Measurements from ENCODE around the gene TCEAL5.
"Not testable (repeated sequence)": the region's sequence is repeated elsewhere in the genome, so short reads cannot be mapped to it uniquely, and the experiment has no call there.

TCEAL5 gene

DNA sequence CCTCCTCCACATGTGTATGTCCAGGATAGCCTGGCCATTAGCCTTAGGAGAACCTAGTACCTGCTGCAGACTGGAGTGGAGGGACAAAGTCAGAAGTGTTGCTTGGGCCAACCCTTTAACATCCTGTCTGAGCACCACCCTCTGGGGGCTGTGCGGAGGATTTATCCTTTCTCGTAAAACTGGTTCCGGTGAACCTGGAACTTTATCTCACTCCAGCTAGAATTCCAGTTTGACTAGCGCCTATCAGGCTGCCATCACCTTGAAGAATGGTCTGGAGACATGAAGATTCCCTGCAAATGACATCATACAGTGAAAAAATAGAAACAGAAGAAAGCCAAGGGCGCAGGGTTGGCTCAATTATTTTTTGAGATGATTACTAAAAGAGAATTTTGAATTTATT, 25.6 kb downstream of the TCEAL5 start:
- TF ChIP-seq, protein P1, sequence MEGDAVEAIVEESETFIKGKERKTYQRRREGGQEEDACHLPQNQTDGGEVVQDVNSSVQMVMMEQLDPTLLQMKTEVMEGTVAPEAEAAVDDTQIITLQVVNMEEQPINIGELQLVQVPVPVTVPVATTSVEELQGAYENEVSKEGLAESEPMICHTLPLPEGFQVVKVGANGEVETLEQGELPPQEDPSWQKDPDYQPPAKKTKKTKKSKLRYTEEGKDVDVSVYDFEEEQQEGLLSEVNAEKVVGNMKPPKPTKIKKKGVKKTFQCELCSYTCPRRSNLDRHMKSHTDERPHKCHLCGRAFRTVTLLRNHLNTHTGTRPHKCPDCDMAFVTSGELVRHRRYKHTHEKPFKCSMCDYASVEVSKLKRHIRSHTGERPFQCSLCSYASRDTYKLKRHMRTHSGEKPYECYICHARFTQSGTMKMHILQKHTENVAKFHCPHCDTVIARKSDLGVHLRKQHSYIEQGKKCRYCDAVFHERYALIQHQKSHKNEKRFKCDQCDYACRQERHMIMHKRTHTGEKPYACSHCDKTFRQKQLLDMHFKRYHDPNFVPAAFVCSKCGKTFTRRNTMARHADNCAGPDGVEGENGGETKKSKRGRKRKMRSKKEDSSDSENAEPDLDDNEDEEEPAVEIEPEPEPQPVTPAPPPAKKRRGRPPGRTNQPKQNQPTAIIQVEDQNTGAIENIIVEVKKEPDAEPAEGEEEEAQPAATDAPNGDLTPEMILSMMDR (IDR thresholded peaks at IDR 0.05; ENCODE audit: poor library complexity, severe bottlenecking) = no peak
- H3K27ac ChIP-seq (ENCODE audit: poor library complexity, severe bottlenecking) = no peak overlapping the region
- ATAC-seq (ENCODE audit: low read depth) (0 out of 3 replicates have a peak, but pooled peaks have one; percentile 5), DNase-seq (ENCODE audit: low spot score) (no peak)
- no peaks in the 10 kb centered on the region for H3K27me3 ChIP-seq (ENCODE audit: insufficient read depth, poor library complexity, severe bottlenecking)
- H3K9me3 ChIP-seq (ENCODE audit: severe bottlenecking) = no peaks in the 10 kb centered on the region
- H3K4me3 ChIP-seq (ENCODE audit: severe bottlenecking) = no peak overlapping the region
- peaks cover 3% of the 10 kb centered on the region for H3K4me1 ChIP-seq (ENCODE audit: insufficient read depth, poor library complexity, severe bottlenecking)
- H3K36me3 ChIP-seq (ENCODE audit: low read depth) = peaks cover 11% of the 10 kb centered on the region

DNA sequence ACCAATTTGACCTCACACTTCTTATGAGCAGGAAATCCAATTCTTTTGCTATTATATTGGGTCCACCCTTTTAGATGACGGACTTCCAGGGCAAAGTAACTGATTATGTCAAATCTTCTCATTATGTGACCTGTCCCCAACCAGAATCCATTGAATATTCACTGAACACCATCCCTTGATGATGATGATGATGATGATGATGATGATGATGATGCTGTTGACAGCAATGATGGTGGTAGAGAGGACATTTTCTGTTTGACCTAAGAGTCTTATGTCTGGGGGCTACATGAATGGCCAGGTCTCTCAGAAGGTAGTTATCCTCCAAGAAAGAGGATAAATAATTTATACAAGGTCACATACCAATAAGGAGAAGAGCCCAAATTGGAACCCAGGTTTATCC, 26.7 kb downstream of the TCEAL5 start:
- Histone ChIP-seq H3K4me3 (ENCODE audit: severe bottlenecking) (no peak overlapping the region), H3K27me3 (ENCODE audit: insufficient read depth, poor library complexity, severe bottlenecking) (no peaks in the 10 kb centered on the region), H3K9me3 (ENCODE audit: severe bottlenecking) (no peaks in the 10 kb centered on the region), H3K4me1 (ENCODE audit: insufficient read depth, poor library complexity, severe bottlenecking) (no peaks in the 10 kb centered on the region), H3K27ac (ENCODE audit: poor library complexity, severe bottlenecking) (no peak overlapping the region), H3K36me3 (ENCODE audit: low read depth) (peaks cover 11% of the 10 kb centered on the region)
- TF ChIP-seq, protein P1 (IDR thresholded peaks at IDR 0.05; ENCODE audit: poor library complexity, severe bottlenecking) = no peak
- DNase-seq (ENCODE audit: low spot score) = no peak
- no peak for ATAC-seq (ENCODE audit: low read depth)

DNA sequence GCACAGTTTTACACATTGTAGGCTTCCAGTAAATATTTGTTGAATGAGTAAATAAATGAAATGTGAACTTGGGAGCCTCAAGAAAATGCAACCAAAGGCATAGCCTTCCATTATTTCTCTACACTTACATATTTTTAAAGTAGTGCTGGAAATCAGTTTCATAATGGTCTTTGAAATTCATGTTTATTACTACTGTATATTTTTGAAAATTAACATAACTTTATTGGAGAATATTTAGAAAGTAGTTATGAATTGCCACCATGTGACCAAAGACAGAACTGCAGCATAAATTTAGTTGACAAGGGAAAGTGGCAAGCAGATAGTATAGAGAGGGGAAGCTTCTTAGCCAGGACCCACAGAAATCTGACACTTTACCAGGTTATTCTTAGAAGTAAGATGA, 28.0 kb downstream of the TCEAL5 start:
- no peaks in the 10 kb centered on the region for H3K4me1 ChIP-seq (ENCODE audit: insufficient read depth, poor library complexity, severe bottlenecking)
- ATAC-seq (ENCODE audit: low read depth) (no peak), DNase-seq (ENCODE audit: low spot score) (no peak)
- H3K9me3 ChIP-seq (ENCODE audit: severe bottlenecking) = no peaks in the 10 kb centered on the region
- H3K27me3 ChIP-seq (ENCODE audit: insufficient read depth, poor library complexity, severe bottlenecking) = no peaks in the 10 kb centered on the region
- peaks cover 9% of the 10 kb centered on the region for H3K36me3 ChIP-seq (ENCODE audit: low read depth)
- TF ChIP-seq, protein P1 (IDR thresholded peaks at IDR 0.05; ENCODE audit: poor library complexity, severe bottlenecking) = peak; percentile 58
- no peak overlapping the region for H3K4me3 ChIP-seq (ENCODE audit: severe bottlenecking)
- H3K27ac ChIP-seq (ENCODE audit: poor library complexity, severe bottlenecking) = no peak overlapping the region

DNA sequence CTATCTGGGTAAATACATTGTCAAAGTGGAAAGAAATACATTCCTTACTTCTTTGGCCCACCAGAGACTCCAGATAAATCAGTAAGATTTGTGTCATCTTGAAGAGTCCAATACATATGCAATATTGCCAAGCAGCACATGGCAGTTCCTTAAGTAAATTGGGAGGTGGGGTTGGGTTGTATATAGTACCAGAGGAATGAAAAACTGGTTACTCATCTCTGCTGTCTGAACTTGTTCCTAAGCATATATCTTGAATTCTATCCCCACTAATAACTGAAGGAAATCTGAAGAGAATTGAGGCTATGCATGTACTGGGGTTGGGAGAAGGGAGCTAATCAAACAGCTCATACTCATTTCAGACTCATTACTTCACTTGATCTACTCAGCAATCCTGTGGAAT, 36.4 kb downstream of the TCEAL5 start:
- H3K27ac ChIP-seq (ENCODE audit: poor library complexity, severe bottlenecking) = no peak overlapping the region
- TF ChIP-seq, protein P1 (IDR thresholded peaks at IDR 0.05; ENCODE audit: poor library complexity, severe bottlenecking) = no peak
- H3K4me1 ChIP-seq (ENCODE audit: insufficient read depth, poor library complexity, severe bottlenecking) = no peaks in the 10 kb centered on the region
- H3K4me3 ChIP-seq (ENCODE audit: severe bottlenecking) = no peak overlapping the region
- ATAC-seq (ENCODE audit: low read depth) (peak; percentile 41), DNase-seq (ENCODE audit: low spot score) (no peak)
- H3K9me3 ChIP-seq (ENCODE audit: severe bottlenecking) = no peaks in the 10 kb centered on the region
- H3K27me3 ChIP-seq (ENCODE audit: insufficient read depth, poor library complexity, severe bottlenecking) = no peaks in the 10 kb centered on the region
- H3K36me3 ChIP-seq (ENCODE audit: low read depth) = no peaks in the 10 kb centered on the region

DNA sequence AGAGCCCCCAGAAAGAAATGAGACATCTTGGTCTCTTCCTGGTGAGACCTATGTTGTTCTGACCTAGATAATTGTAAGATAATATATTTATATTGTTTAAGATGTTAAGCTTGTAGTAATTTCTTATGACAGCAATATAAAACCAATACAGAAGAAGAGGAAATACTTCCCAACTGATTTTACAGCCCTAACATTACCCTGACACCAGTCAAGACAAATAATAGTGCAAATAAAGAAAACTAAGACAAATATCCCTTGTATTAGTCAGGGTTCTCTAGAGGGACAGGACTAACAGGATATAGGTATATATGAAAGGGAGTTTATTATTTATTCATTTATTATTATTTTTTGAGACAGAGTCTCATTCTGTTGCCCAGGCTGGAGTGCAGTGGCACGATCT, 40.3 kb downstream of the TCEAL5 start:
- no peaks in the 10 kb centered on the region for H3K27me3 ChIP-seq (ENCODE audit: insufficient read depth, poor library complexity, severe bottlenecking)
- H3K9me3 ChIP-seq (ENCODE audit: severe bottlenecking) = no peaks in the 10 kb centered on the region
- no peak overlapping the region for H3K27ac ChIP-seq (ENCODE audit: poor library complexity, severe bottlenecking)
- no peak for ATAC-seq (ENCODE audit: low read depth)
- H3K4me3 ChIP-seq (ENCODE audit: severe bottlenecking) = no peak overlapping the region
- DNase-seq (ENCODE audit: low spot score) = no peak
- TF ChIP-seq, protein P1 (IDR thresholded peaks at IDR 0.05; ENCODE audit: poor library complexity, severe bottlenecking) = no peak
- no peaks in the 10 kb centered on the region for H3K36me3 ChIP-seq (ENCODE audit: low read depth)
- no peaks in the 10 kb centered on the region for H3K4me1 ChIP-seq (ENCODE audit: insufficient read depth, poor library complexity, severe bottlenecking)

DNA sequence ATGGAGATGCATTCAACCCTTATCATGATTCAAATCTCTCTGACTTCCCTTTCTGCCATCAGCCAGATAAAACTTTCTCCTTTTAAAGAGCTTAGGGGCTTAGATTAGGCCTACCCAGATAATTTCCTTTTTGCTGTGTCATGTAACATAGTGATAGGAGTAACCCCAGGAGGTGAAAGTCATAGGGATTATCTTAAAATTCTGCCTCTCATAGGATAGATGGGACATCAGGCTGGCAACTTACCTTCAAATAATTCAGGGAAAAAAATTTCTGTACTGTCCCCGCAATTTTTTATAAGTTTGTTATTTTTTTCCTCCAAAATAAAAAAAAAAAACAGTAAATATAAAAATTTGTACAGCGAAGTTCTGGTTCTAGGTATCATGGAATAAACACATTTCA, 40.9 kb downstream of the TCEAL5 start:
- H3K4me3 ChIP-seq (ENCODE audit: severe bottlenecking); H3K27me3 ChIP-seq (ENCODE audit: insufficient read depth, poor library complexity, severe bottlenecking); ATAC-seq (ENCODE audit: low read depth); H3K9me3 ChIP-seq (ENCODE audit: severe bottlenecking); H3K36me3 ChIP-seq (ENCODE audit: low read depth); H3K27ac ChIP-seq (ENCODE audit: poor library complexity, severe bottlenecking); H3K4me1 ChIP-seq (ENCODE audit: insufficient read depth, poor library complexity, severe bottlenecking); DNase-seq (ENCODE audit: low spot score): not testable (repeated sequence)

Measured in RWPE2 (cell line).